A549 treated with Hydrocortisone at 1 μM for 4 hours (cell line): Measurements from ENCODE around the gene IGF1R. TPM values are rescaled to one million over a fixed set of nuclear protein-coding genes. Genes with fewer than 3 reads are reported as not detected.

ENCODE experiments used
- total RNA-seq: library from RNA; stranded (reverse); fragments of 200-300 nt; extraction: Qiagen RNA extraction; gene quantifications from 5 replicates; pipeline ENCODE4 v1.2.3, GENCODE V29; 2022

The IGF1R gene
- 38.2 to 64.2 TPM (median 51.8 TPM) in 5 replicates for total RNA-seq

GRCh38 chr15:98647774-98648653 lies at the start of gene IGF1R:
Gene IGF1R (plus strand): TSS chr15:98648539. CDS start chr15:98649582, 1,043 bp downstream.

